Neutrophil (primary cell): ENCODE results near the gene CABCOCO1.

Source experiments
- H3K27ac ChIP-seq: fragments of 200-600 bp; sonication (generic); 2 replicates; pipeline ENCODE4 v1.5.1; 2016; ENCODE audit warnings: mild to moderate bottlenecking, moderate library complexity
- H3K27me3 ChIP-seq: fragments of 200-600 bp; sonication (generic); 2 replicates; pipeline ENCODE4 v1.6.0; 2016; ENCODE audit warnings: mild to moderate bottlenecking
- H3K36me3 ChIP-seq: fragments of 200-600 bp; sonication (generic); 2 replicates; pipeline ENCODE4 v1.5.1; 2017
- H3K4me1 ChIP-seq, 2 experiments: fragments of 200-600 bp in 1 of 2; sonication (generic) in 1 of 2; 1 replicate in 1 of 2; 2 replicates in 1 of 2; pipeline versions ENCODE4 v1.5.1 to v1.6.1; 2013 to 2016; ENCODE audit warnings: low read depth in 1 of 2, low read length in 1 of 2, mild to moderate bottlenecking in 1 of 2, moderate library complexity in 1 of 2; ENCODE audit not compliant: control insufficient read depth in 1 of 2, insufficient read depth in 1 of 2
- H3K4me3 ChIP-seq, 2 experiments: fragments of 200-600 bp in 1 of 2; sonication (generic) in 1 of 2; 1 replicate in 1 of 2; 2 replicates in 1 of 2; pipeline ENCODE4 v1.5.1; 2013 to 2016; ENCODE audit warnings: low read depth in 1 of 2, low read length in 1 of 2, mild to moderate bottlenecking in 1 of 2, moderate library complexity in 1 of 2
- H3K9me3 ChIP-seq: fragments of 200-600 bp; sonication (generic); 2 replicates; pipeline ENCODE4 v1.5.1; 2016
- CTCF ChIP-seq: fragments of 200-600 bp; sonication (generic); IDR thresholded peaks from 2 replicates; pipeline ENCODE4 v1.5.1; 2016; ENCODE audit warnings: antibody characterized with exemption

CABCOCO1 gene

GRCh38 chr10:61642676-61643075 is 20.1 kb upstream of the CABCOCO1 start:
- Histone ChIP-seq H3K4me3 (no peak overlapping the region), H3K27ac (no peak overlapping the region), H3K36me3 (no peaks in the 10 kb centered on the region), H3K4me1 (no peaks in the 10 kb centered on the region), H3K27me3 (no peaks in the 10 kb centered on the region), H3K9me3 (no peaks in the 10 kb centered on the region)
- TF ChIP-seq CTCF: no peak

DNA sequence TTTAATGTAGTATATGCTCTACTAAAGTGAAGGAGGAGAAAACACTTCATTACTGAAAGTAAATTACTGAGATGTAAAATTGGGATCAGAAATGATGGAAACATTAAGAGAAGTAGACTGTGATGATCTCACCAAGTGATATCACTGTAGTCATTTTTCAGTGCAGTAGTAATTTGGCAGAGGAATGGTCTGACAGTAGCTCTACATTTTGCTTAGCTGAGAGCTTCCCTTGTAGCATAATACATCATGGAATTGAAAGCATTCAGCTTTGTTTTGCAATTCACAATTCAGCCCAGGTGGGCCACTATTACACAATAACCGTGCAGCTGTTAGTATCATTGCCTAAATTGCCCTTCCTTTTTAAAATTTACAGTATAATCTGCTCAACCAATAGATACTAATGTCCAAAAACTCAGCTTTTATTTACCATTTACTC is 19.4 kb upstream of the CABCOCO1 start:
- Histone ChIP-seq H3K27ac (no peak overlapping the region), H3K9me3 (no peaks in the 10 kb centered on the region), H3K4me3 (no peak overlapping the region), H3K27me3 (no peaks in the 10 kb centered on the region), H3K36me3 (no peaks in the 10 kb centered on the region), H3K4me1 (no peaks in the 10 kb centered on the region)
- no peak for TF ChIP-seq CTCF

- no peaks in the 10 kb centered on the region for H3K27me3 ChIP-seq
- no peak overlapping the region for H3K4me3 ChIP-seq
- no peaks in the 10 kb centered on the region for H3K4me1 ChIP-seq
- H3K36me3 ChIP-seq: no peaks in the 10 kb centered on the region
- no peak for TF ChIP-seq CTCF
- H3K27ac ChIP-seq: no peak overlapping the region
- no peaks in the 10 kb centered on the region for H3K9me3 ChIP-seq
These were observed 9.0 kb upstream of the CABCOCO1 start for GRCh38 chr10:61653699-61654098.

DNA sequence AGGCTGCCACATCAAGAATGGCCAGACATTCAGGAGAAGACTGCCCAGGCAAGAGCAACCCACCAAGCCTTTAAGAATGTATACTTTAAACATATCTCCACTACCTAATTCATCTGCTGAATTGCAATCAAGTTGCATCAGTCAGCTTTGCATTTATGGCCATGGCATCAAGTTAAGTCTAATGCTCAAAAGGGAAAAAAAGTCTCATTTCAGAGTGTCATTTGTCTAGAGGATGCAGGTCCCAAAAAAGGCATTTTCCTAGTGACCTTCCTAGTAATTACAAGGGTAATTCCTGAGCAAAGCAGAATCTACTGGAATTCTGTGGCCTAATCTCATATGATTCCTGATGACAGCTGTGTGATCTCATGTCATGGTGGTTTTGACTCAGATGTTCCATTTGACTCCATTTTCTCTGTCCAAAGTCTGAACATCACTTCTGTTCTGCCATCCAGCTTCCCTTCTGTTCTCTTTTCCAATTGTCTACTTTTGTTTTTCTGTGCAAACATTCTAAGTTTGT is 7.3 kb upstream of the CABCOCO1 start:
- no peak for TF ChIP-seq CTCF
- Histone ChIP-seq H3K4me3 (no peak overlapping the region), H3K4me1 (no peaks in the 10 kb centered on the region), H3K9me3 (no peaks in the 10 kb centered on the region), H3K27me3 (no peaks in the 10 kb centered on the region), H3K27ac (no peak overlapping the region), H3K36me3 (no peaks in the 10 kb centered on the region)

DNA sequence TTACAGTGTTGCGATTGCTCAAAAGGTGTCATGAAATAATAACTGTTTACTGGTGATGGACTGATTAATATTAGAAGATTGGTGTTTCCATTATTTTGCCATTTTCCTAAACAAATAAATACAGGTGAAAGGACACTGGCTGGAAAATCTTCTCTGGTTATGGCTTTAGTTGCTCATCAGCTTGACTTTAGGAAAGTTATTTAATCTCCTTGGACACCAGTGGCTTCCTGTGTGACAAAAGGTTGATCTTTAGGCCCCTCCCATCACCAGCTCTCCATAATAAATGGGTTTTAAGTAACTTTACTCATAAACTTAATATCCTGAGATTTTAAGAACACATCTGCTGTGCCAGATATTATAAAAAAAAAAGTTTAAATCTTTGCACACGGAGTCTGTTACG is 737 bp downstream of the CABCOCO1 start:
- Histone ChIP-seq H3K9me3 (no peaks in the 10 kb centered on the region), H3K4me3 (no peak overlapping the region), H3K27me3 (peaks cover 44% of the 10 kb centered on the region), H3K4me1 (no peaks in the 10 kb centered on the region), H3K36me3 (no peaks in the 10 kb centered on the region), H3K27ac (no peak overlapping the region)
- TF ChIP-seq CTCF: no peak

DNA sequence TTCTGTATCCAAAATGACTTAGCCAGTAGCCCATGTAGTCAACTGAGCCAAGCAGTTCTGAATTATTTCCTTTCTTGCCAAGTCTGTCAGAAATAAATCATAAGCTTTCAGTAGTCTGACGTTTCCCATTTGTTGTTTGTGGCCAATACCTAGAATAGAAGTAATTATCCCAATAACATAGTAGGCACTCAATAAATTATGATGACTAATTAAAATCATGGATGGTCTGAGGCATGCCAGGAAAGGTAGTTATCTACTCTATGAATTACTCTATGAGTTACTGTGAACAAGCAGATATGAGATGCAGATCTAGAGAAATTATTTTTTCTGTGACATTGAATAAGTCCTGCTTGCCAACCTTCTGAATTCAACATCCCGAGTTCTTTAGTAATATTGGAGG is 2.3 kb downstream of the CABCOCO1 start:
- H3K27ac ChIP-seq: no peak overlapping the region
- TF ChIP-seq CTCF: no peak
- peaks cover 44% of the 10 kb centered on the region for H3K27me3 ChIP-seq
- H3K9me3 ChIP-seq: no peaks in the 10 kb centered on the region
- H3K4me1 ChIP-seq: no peaks in the 10 kb centered on the region
- H3K4me3 ChIP-seq: no peak overlapping the region
- H3K36me3 ChIP-seq: no peaks in the 10 kb centered on the region
